HCT116 (cell line): ENCODE data around the gene CRHR2. TPM values are rescaled to one million over a fixed set of nuclear protein-coding genes. Genes with fewer than 3 reads are reported as not detected.

Experiments
- ATAC-seq: fragments of 200-7000 bp; cut with Tn5 transposase; 2 replicates; pipeline ENCODE4 v1.9.1; 2020; ENCODE audit warnings: mild to moderate bottlenecking, moderate library complexity
- BruUV-seq: library from RNA; stranded (reverse); fragments of 400-500 nt; replicated peaks from 2 replicates; lab custom pipeline; 2021; lab: Mats Ljungman, UMichigan
- CTCF ChIA-PET: fragments of 300-600 bp; sonication (Branson Sonifier 250); formaldehyde crosslinking; loops from one replicate; lab custom pipeline; 2021; ENCODE audit warnings: antibody characterized with exemption; lab: Charles Lee
- POLR2A ChIA-PET: fragments of 300-600, 350-600 bp; sonication (Branson Sonifier 250); formaldehyde crosslinking; loops from one replicate; lab custom pipeline; 2021; ENCODE audit warnings: antibody characterized with exemption; lab: Charles Lee
- RAD21 ChIA-PET, 2 experiments: fragments of 300-600 bp; sonication (Branson Sonifier 250); formaldehyde crosslinking; loops; one replicate each; lab custom pipeline; 2023; ENCODE audit warnings: low total read pairs in 2 of 2; ENCODE audit not compliant: uncharacterized antibody in 2 of 2, unreplicated experiment in 2 of 2, low non-redundant PET in 1 of 2; lab: Charles Lee
- DNase-seq: peaks from one replicate; pipeline ENCODE4 v3.0.0-alpha.2; 2010; ENCODE audit warnings: low read depth, low spot score
- H2AFZ ChIP-seq: fragments of 200-600 bp; shearing (Covaris generic), sonication (generic); 2 replicates; pipeline ENCODE4 v1.6.1; 2017; ENCODE audit warnings: low read depth, mixed run types, mixed read lengths, antibody characterized with exemption, low read length; ENCODE audit not compliant: poor library complexity, severe bottlenecking
- H3K27ac ChIP-seq: 2 replicates; pipeline ENCODE4 v1.5.1; 2012; ENCODE audit warnings: low read depth, low read length
- H3K27me3 ChIP-seq: fragments of 200-600 bp; sonication (generic); 2 replicates; pipeline ENCODE4 v1.6.1; 2016; ENCODE audit warnings: mixed run types, low read length, mixed read lengths; ENCODE audit not compliant: insufficient read depth
- H3K36me3 ChIP-seq, 2 experiments: fragments of 200-500 bp in 1 of 2; fragments of 200-600 bp in 1 of 2; sonication (Bioruptor generic) in 1 of 2; sonication (generic) in 1 of 2; 2 replicates each; pipeline versions ENCODE4 v1.5.1 to v1.6.1; 2014 to 2016; ENCODE audit warnings: low read length in 2 of 2, inconsistent platforms in 1 of 2, mixed read lengths in 1 of 2, mixed run types in 1 of 2; ENCODE audit not compliant: insufficient read depth in 2 of 2, control insufficient read depth in 1 of 2
- H3K4me1 ChIP-seq, 2 experiments: fragments of 200-600 bp in 1 of 2; sonication (generic) in 1 of 2; 2 replicates each; pipeline versions ENCODE4 v1.5.1 to v1.6.1; 2012 to 2017; ENCODE audit warnings: low read length in 2 of 2, inconsistent platforms in 1 of 2, mild to moderate bottlenecking in 1 of 2, mixed read lengths in 1 of 2, mixed run types in 1 of 2, moderate library complexity in 1 of 2; ENCODE audit not compliant: insufficient read depth in 2 of 2, control insufficient read depth in 1 of 2
- H3K4me2 ChIP-seq: fragments of 200-600 bp; sonication (generic); 2 replicates; pipeline ENCODE4 v1.6.1; 2017; ENCODE audit warnings: mixed run types, low read length, mixed read lengths
- H3K4me3 ChIP-seq, 2 experiments: fragments of 200-600 bp in 1 of 2; sonication (generic) in 1 of 2; replicated peaks in 1 of 2; 2 replicates each; pipeline ENCODE4 v1.5.1; 2011 to 2016; ENCODE audit warnings: low read length in 2 of 2, control low read depth in 1 of 2, low read depth in 1 of 2, mild to moderate bottlenecking in 1 of 2, mixed read lengths in 1 of 2, mixed run types in 1 of 2
- H3K79me2 ChIP-seq: fragments of 200-600 bp; sonication (generic); 2 replicates; pipeline ENCODE4 v1.6.1; 2017; ENCODE audit warnings: mild to moderate bottlenecking, mixed run types, low read length, moderate library complexity, mixed read lengths; ENCODE audit not compliant: insufficient read depth
- H3K9ac ChIP-seq: fragments of 200-600 bp; sonication (generic); 2 replicates; pipeline ENCODE4 v1.6.1; 2016; ENCODE audit warnings: low read length, mixed read lengths
- H3K9me2 ChIP-seq: fragments of 200-600 bp; sonication (generic), shearing (Covaris generic); 2 replicates; pipeline ENCODE4 v1.6.1; 2017; ENCODE audit warnings: mixed run types, mild to moderate bottlenecking, moderate library complexity; ENCODE audit not compliant: insufficient read depth
- H3K9me3 ChIP-seq, 2 experiments: fragments of 200-500 bp in 1 of 2; fragments of 200-600 bp in 1 of 2; sonication (Bioruptor generic) in 1 of 2; sonication (generic) in 1 of 2; 2 replicates each; pipeline ENCODE4 v1.6.1; 2014 to 2017; ENCODE audit warnings: low read length in 2 of 2, mixed read lengths in 2 of 2, inconsistent platforms in 1 of 2, low read depth in 1 of 2, mild to moderate bottlenecking in 1 of 2, mixed run types in 1 of 2, moderate library complexity in 1 of 2; ENCODE audit not compliant: control insufficient read depth in 1 of 2, insufficient read depth in 1 of 2
- H4K20me1 ChIP-seq: fragments of 200-600 bp; sonication (generic), shearing (Covaris generic); 2 replicates; pipeline ENCODE4 v1.6.1; 2017; ENCODE audit warnings: mixed run types, mild to moderate bottlenecking, moderate library complexity; ENCODE audit not compliant: insufficient read depth
- EZH2phosphoT487 ChIP-seq: fragments of 200-600 bp; IDR thresholded peaks from 2 replicates; pipeline ENCODE4 v1.6.1; 2018; ENCODE audit warnings: antibody characterized with exemption, borderline replicate concordance
- FOSL1 ChIP-seq: IDR thresholded peaks from 2 replicates; pipeline ENCODE4 v1.6.1; 2012; ENCODE audit warnings: low read depth
- JUND ChIP-seq: IDR thresholded peaks from 2 replicates; pipeline ENCODE4 v1.6.1; 2012
- MAX ChIP-seq: IDR thresholded peaks from 2 replicates; pipeline ENCODE4 v1.6.1; 2012
- POLR2A ChIP-seq: IDR thresholded peaks from 2 replicates; pipeline ENCODE4 v1.7.0; 2011; ENCODE audit warnings: borderline replicate concordance; ENCODE audit not compliant: insufficient read depth, insufficient read length; ENCODE audit errors: extremely low read depth
- POLR2AphosphoS5 ChIP-seq: IDR thresholded peaks from 2 replicates; pipeline ENCODE4 v1.6.1; 2011; ENCODE audit warnings: mild to moderate bottlenecking, low read depth, low read length, moderate library complexity
- SP1 ChIP-seq: IDR thresholded peaks from 2 replicates; pipeline ENCODE4 v1.6.1; 2012; ENCODE audit warnings: low read depth
- TCF7L2 ChIP-seq: IDR thresholded peaks from 2 replicates; pipeline ENCODE4 v1.7.0; 2011; ENCODE audit warnings: borderline replicate concordance, inconsistent platforms; ENCODE audit not compliant: insufficient read depth, insufficient read length; ENCODE audit errors: extremely low read depth
- YY1 ChIP-seq: IDR thresholded peaks from 2 replicates; pipeline ENCODE4 v1.6.1; 2011; ENCODE audit warnings: low read length, low read depth, moderate library complexity, mild to moderate bottlenecking; ENCODE audit not compliant: insufficient replicate concordance; ENCODE audit errors: extremely low read depth
- ZNF274 ChIP-seq: fragments of 200-500 bp; sonication (Bioruptor generic); IDR thresholded peaks from 2 replicates; pipeline ENCODE4 v1.6.1; 2014; ENCODE audit warnings: mild to moderate bottlenecking, low read depth, low read length, inconsistent platforms
- intact Hi-C: fragments of 100-400 bp; cut with micrococcal nuclease; formaldehyde crosslinking; loops from 2 replicates; pipeline ENCODE4 v1.10.0; 2022
- total RNA-seq: library from RNA; stranded (reverse); gene quantifications from one replicate; pipeline ENCODE4 v1.2.1, GENCODE V29; 2021; ENCODE audit not compliant: unreplicated experiment
- TF ChIP-seq, protein P1 (sequence below): IDR thresholded peaks from 2 replicates; pipeline ENCODE4 v1.6.1; 2012
- TF ChIP-seq, protein P2 (sequence below): IDR thresholded peaks from 2 replicates; pipeline ENCODE4 v1.6.1; 2012; ENCODE audit warnings: low read depth

Gene CRHR2
- total RNA-seq, 1 experiment from 2014 or later: not detected

DNA sequence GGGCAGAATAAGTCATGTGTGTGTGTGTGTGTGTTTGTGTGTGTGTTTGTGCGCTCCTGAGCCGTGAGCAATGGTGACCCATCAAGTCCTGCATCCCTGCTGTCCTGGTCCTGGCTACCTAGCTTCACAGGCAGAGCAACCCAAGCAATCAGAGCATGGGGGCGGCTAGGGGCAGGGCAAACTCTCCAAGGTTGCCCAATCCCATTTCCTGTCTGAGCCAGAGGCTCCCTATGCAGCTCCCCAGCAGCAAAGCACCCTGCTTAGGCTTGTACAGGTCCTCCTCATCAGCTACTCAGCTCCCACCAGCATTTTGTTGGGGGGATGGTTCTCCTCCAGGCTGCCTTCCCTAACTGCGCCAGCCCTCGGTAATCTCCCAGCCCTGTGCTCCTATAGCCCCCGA lies 31.1 kb upstream of the CRHR2 start:
- intact Hi-C loops: no loop called here
- H3K79me2 ChIP-seq: no peaks in the 10 kb centered on the region
- no peaks in the 10 kb centered on the region for H3K36me3 ChIP-seq
- ATAC-seq: no peak
- no peak overlapping the region for H3K4me3 ChIP-seq
- RAD21 ChIA-PET: no interaction called here
- H3K4me2 ChIP-seq: no peak overlapping the region
- no peaks in the 10 kb centered on the region for H3K9me2 ChIP-seq
- BruUV-seq: no TSS peak
- CTCF ChIA-PET: no interaction called here
- TF ChIP-seq, protein P1, sequence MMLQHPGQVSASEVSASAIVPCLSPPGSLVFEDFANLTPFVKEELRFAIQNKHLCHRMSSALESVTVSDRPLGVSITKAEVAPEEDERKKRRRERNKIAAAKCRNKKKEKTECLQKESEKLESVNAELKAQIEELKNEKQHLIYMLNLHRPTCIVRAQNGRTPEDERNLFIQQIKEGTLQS: no peak
- TF ChIP-seq MAX: no peak
- no peak for TF ChIP-seq ZNF274
- no peak for TF ChIP-seq FOSL1
- no peak for TF ChIP-seq JUND
- TF ChIP-seq POLR2AphosphoS5: no peak
- TF ChIP-seq SP1: no peak
- TF ChIP-seq EZH2phosphoT487: no peak
- TF ChIP-seq, protein P2, sequence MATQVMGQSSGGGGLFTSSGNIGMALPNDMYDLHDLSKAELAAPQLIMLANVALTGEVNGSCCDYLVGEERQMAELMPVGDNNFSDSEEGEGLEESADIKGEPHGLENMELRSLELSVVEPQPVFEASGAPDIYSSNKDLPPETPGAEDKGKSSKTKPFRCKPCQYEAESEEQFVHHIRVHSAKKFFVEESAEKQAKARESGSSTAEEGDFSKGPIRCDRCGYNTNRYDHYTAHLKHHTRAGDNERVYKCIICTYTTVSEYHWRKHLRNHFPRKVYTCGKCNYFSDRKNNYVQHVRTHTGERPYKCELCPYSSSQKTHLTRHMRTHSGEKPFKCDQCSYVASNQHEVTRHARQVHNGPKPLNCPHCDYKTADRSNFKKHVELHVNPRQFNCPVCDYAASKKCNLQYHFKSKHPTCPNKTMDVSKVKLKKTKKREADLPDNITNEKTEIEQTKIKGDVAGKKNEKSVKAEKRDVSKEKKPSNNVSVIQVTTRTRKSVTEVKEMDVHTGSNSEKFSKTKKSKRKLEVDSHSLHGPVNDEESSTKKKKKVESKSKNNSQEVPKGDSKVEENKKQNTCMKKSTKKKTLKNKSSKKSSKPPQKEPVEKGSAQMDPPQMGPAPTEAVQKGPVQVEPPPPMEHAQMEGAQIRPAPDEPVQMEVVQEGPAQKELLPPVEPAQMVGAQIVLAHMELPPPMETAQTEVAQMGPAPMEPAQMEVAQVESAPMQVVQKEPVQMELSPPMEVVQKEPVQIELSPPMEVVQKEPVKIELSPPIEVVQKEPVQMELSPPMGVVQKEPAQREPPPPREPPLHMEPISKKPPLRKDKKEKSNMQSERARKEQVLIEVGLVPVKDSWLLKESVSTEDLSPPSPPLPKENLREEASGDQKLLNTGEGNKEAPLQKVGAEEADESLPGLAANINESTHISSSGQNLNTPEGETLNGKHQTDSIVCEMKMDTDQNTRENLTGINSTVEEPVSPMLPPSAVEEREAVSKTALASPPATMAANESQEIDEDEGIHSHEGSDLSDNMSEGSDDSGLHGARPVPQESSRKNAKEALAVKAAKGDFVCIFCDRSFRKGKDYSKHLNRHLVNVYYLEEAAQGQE: no peak
- TF ChIP-seq POLR2A: no peak
- no peak for TF ChIP-seq YY1
- TF ChIP-seq TCF7L2: no peak
- TF ChIP-seq, all 23 proteins: peak for 0
- no peak overlapping the region for H3K9ac ChIP-seq
- DNase-seq: no peak
- no peaks in the 10 kb centered on the region for H4K20me1 ChIP-seq
- H3K4me1 ChIP-seq: peaks cover 0 to 8% of the 10 kb centered on the region in 2 experiments; a peak in 1 of 4 replicates
- H2AFZ ChIP-seq: no peak overlapping the region
- H3K9me3 ChIP-seq: peaks cover 0 to 2% of the 10 kb centered on the region in 2 experiments; a peak in 1 of 4 replicates
- POLR2A ChIA-PET: no interaction called here
- no peaks in the 10 kb centered on the region for H3K27me3 ChIP-seq
- no peak overlapping the region for H3K27ac ChIP-seq
